ENCODE measurements around the gene PPP2R5C.

Gene PPP2R5C

GRCh38 chr14:101761881-101762529 is 496 bp downstream of the PPP2R5C start:
- Histone ChIP-seq H3K27ac (ENCODE audit: extremely low read depth, low read depth, low read length) (peak overlapping the region; percentile 56; the same call in 1 of the 2 replicates), H3K4me1 (ENCODE audit: control insufficient read depth, insufficient read depth, low read length) (peaks cover 3% of the 10 kb centered on the region), H3K36me3 (ENCODE audit: control insufficient read depth in 2 of 2, insufficient read depth in 1 of 2, low read length in 2 of 2) (peaks cover 9 to 21% of the 10 kb centered on the region in 2 experiments; a peak in 2 of 3 replicates), H3K9me3 (ENCODE audit: control insufficient read depth, insufficient read depth, low read depth, low read length) (no peaks in the 10 kb centered on the region), H3K4me3 (ENCODE audit: low read depth, low read length) (peak overlapping the region; percentile 66)
- ChIA-PET CTCF (interaction anchor here (0.5 to 2.0 kb wide), 6 partner anchors 9 to 1342 kb away, joined by 3 to 13 read pairs (median 4); no protein-coding TSS in a partner anchor), POLR2A (interaction anchor here (0.9 to 1.4 kb wide), 2 partner anchors 8 to 9 kb away, joined by 4 to 7 read pairs; no protein-coding TSS in a partner anchor)
- TF ChIP-seq KLF17 (tag by site-specific recombination; IDR thresholded peaks at IDR 0.05) = no peak
- TF ChIP-seq, protein P1, sequence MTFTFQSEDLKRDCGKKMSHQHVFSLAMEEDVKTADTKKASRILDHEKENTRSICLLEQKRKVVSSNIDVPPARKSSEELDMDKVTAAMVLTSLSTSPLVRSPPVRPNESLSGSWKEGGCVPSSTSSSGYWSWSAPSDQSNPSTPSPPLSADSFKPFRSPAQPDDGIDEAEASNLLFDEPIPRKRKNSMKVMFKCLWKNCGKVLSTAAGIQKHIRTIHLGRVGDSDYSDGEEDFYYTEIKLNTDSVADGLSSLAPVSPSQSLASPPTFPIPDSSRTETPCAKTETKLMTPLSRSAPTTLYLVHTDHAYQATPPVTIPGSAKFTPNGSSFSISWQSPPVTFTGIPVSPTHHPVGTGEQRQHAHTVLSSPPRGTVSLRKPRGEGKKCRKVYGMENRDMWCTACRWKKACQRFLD (tag by site-specific recombination; IDR thresholded peaks at IDR 0.05) = no peak
- no peak for TF ChIP-seq ZNF585B (tag by site-specific recombination; IDR thresholded peaks at IDR 0.05)
- no peak for TF ChIP-seq RBAK (tag by site-specific recombination; IDR thresholded peaks at IDR 0.05)
- no peak for TF ChIP-seq ZXDB (tag by site-specific recombination; IDR thresholded peaks at IDR 0.05)
- peak; percentile 33; the same call in 1 of the 2 replicates for TF ChIP-seq ZBTB48 (tag by site-specific recombination; IDR thresholded peaks at IDR 0.05)
- no peak for TF ChIP-seq ZSCAN5A (tag by site-specific recombination; IDR thresholded peaks at IDR 0.05)
- no peak for TF ChIP-seq ZNF140 (tag by site-specific recombination; IDR thresholded peaks at IDR 0.05)
- no peak for TF ChIP-seq ZNF843 (tag by site-specific recombination; IDR thresholded peaks at IDR 0.05)
- TF ChIP-seq, protein P2, sequence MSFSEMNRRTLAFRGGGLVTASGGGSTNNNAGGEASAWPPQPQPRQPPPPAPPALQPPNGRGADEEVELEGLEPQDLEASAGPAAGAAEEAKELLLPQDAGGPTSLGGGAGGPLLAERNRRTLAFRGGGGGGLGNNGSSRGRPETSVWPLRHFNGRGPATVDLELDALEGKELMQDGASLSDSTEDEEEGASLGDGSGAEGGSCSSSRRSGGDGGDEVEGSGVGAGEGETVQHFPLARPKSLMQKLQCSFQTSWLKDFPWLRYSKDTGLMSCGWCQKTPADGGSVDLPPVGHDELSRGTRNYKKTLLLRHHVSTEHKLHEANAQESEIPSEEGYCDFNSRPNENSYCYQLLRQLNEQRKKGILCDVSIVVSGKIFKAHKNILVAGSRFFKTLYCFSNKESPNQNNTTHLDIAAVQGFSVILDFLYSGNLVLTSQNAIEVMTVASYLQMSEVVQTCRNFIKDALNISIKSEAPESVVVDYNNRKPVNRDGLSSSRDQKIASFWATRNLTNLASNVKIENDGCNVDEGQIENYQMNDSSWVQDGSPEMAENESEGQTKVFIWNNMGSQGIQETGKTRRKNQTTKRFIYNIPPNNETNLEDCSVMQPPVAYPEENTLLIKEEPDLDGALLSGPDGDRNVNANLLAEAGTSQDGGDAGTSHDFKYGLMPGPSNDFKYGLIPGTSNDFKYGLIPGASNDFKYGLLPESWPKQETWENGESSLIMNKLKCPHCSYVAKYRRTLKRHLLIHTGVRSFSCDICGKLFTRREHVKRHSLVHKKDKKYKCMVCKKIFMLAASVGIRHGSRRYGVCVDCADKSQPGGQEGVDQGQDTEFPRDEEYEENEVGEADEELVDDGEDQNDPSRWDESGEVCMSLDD (tag by site-specific recombination; IDR thresholded peaks at IDR 0.05) = no peak
- peak; percentile 64 for TF ChIP-seq PATZ1 (tag by site-specific recombination; IDR thresholded peaks at IDR 0.05)
- TF ChIP-seq ZNF221 (tag by site-specific recombination; IDR thresholded peaks at IDR 0.05; ENCODE audit: borderline replicate concordance) = no peak
- no peak for TF ChIP-seq ZNF239 (tag by site-specific recombination; IDR thresholded peaks at IDR 0.05)
- TF ChIP-seq ZNF423 (tag by site-specific recombination; IDR thresholded peaks at IDR 0.05) = peak; percentile 60; the same call in 1 of the 2 replicates
- no peak for TF ChIP-seq SALL2 (tag by site-specific recombination; IDR thresholded peaks at IDR 0.05; ENCODE audit: borderline replicate concordance)
- TF ChIP-seq KLF16 (tag by site-specific recombination; IDR thresholded peaks at IDR 0.05) = 0 out of 2 replicates have a peak, but pooled peaks have one; percentile 16
- no peak for TF ChIP-seq ZNF521 (tag by site-specific recombination; IDR thresholded peaks at IDR 0.05)
- TF ChIP-seq ZBTB8A (tag by site-specific recombination; IDR thresholded peaks at IDR 0.05) = 0 out of 2 replicates have a peak, but pooled peaks have one; percentile 47
- no peak for TF ChIP-seq SCRT2 (tag by site-specific recombination; IDR thresholded peaks at IDR 0.05)
- no peak for TF ChIP-seq YY1 (tag by site-specific recombination; IDR thresholded peaks at IDR 0.05)
- TF ChIP-seq ZSCAN30 (tag by site-specific recombination; IDR thresholded peaks at IDR 0.05) = 0 out of 2 replicates have a peak, but pooled peaks have one; percentile 46
- TF ChIP-seq, protein P3, sequence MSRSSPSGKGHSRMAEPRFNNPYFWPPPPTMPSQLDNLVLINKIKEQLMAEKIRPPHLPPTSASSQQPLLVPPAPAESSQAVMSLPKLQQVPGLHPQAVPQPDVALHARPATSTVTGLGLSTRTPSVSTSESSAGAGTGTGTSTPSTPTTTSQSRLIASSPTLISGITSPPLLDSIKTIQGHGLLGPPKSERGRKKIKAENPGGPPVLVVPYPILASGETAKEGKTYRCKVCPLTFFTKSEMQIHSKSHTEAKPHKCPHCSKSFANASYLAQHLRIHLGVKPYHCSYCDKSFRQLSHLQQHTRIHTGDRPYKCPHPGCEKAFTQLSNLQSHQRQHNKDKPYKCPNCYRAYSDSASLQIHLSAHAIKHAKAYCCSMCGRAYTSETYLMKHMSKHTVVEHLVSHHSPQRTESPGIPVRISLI (tag by site-specific recombination; IDR thresholded peaks at IDR 0.05) = no peak
- no peak for TF ChIP-seq ZNF280D (tag by site-specific recombination; IDR thresholded peaks at IDR 0.05)
- TF ChIP-seq WT1 (tag by site-specific recombination; IDR thresholded peaks at IDR 0.05) = no peak
- TF ChIP-seq ZNF501 (tag by site-specific recombination; IDR thresholded peaks at IDR 0.05) = no peak

Measured in HEK293 (cell line).